Gastroesophageal sphincter (tissue), 4 donors: ENCODE data around the gene SCAF4. TPM values are rescaled to one million over a fixed set of nuclear protein-coding genes. Genes with fewer than 3 reads are reported as not detected.
"Not testable (repeated sequence)": the region's sequence is repeated elsewhere in the genome, so short reads cannot be mapped to it uniquely, and the experiment has no call there.

ENCODE experiments used
- ATAC-seq: fragments of 150-250 bp; one replicate; pipeline ENCODE4 v1.9.1; 2016; ENCODE audit warnings: mild to moderate bottlenecking, moderate library complexity
- H3K27ac ChIP-seq, 4 donors: fragments of 200-600 bp; sonication (generic) in 3 of 4; 1 replicate in 3 of 4; 2 replicates in 1 of 4; pipeline ENCODE4 v1.5.1; 2016 to 2019
- H3K27me3 ChIP-seq: fragments of 200-600 bp; sonication (generic); one replicate; pipeline ENCODE4 v1.5.1; 2019
- H3K36me3 ChIP-seq, 2 donors: fragments of 200-600 bp; sonication (generic); one replicate each; pipeline ENCODE4 v1.5.1; 2019; ENCODE audit warnings: control low read depth in 1 of 2
- H3K4me1 ChIP-seq, 3 donors: fragments of 200-600 bp; sonication (generic); 1 replicate in 2 of 3; 2 replicates in 1 of 3; pipeline ENCODE4 v1.5.1; 2016 to 2019; ENCODE audit warnings: control low read depth in 2 of 3
- H3K4me3 ChIP-seq, 2 donors: fragments of 200-600 bp; sonication (generic); one replicate each; pipeline ENCODE4 v1.5.1; 2019; ENCODE audit warnings: mild to moderate bottlenecking in 1 of 2, moderate library complexity in 1 of 2
- H3K9me3 ChIP-seq, 3 donors: fragments of 200-600 bp; sonication (generic); one replicate each; pipeline ENCODE4 v1.5.1; 2017 to 2019; ENCODE audit warnings: control low read depth in 2 of 3
- CTCF ChIP-seq, 4 experiments: fragments of 200-600 bp in 2 of 4; fragments of 450-650 bp in 2 of 4; sonication (generic) in 1 of 4; IDR thresholded peaks; one replicate each; pipeline ENCODE4 v1.5.1; 2017 to 2019; ENCODE audit warnings: antibody characterized with exemption in 4 of 4, mild to moderate bottlenecking in 2 of 4, moderate library complexity in 2 of 4
- EP300 ChIP-seq: sonication (generic); formaldehyde crosslinking; IDR thresholded peaks from one replicate; pipeline ENCODE4 v1.6.1; 2017; ENCODE audit warnings: antibody characterized with exemption, mild to moderate bottlenecking
- POLR2A ChIP-seq, 2 donors: fragments of 450-650 bp; IDR thresholded peaks; one replicate each; pipeline ENCODE4 v1.6.1; 2017; ENCODE audit warnings: antibody characterized with exemption in 2 of 2, mild to moderate bottlenecking in 2 of 2, moderate library complexity in 1 of 2
- POLR2AphosphoS5 ChIP-seq: sonication (generic); formaldehyde crosslinking; IDR thresholded peaks from one replicate; pipeline ENCODE4 v1.6.1; 2017; ENCODE audit warnings: antibody characterized with exemption
- WGBS, 2 donors: methylation state at CpG; one replicate each; pipeline ENCODE4 v1.1.5; 2018; ENCODE audit warnings: low coverage in 1 of 2; 5-methylcytosine and 5-hydroxymethylcytosine counted together
- total RNA-seq, 4 donors: library from RNA; depleted of rRNA; stranded (reverse); fragments of >200 nt; gene quantifications; one replicate each; pipeline ENCODE4 v1.1.0, GENCODE V29; 2016

SCAF4 gene
- total RNA-seq, 4 donors from 2014 or later: 10.7 to 19.9 (median 16.1) TPM

GRCh38 chr21:31656199-31657095 lies 75.5 kb downstream of the SCAF4 start:
- no peaks in the 10 kb centered on the region for H3K27me3 ChIP-seq
- no peaks in the 10 kb centered on the region for H3K9me3 ChIP-seq
- WGBS, 2 donors: 83 to 88% methylated on average over 5 to 13 of the region's 13 CpGs
- TF ChIP-seq POLR2A (IDR thresholded peaks at IDR 0.05) (no peak), POLR2AphosphoS5 (no peak), EP300 (no peak), CTCF (IDR thresholded peaks at IDR 0.05) (no peak)
- no peak overlapping the region for H3K27ac ChIP-seq
- ATAC-seq: no peak
- H3K4me3 ChIP-seq: no peak overlapping the region
- H3K36me3 ChIP-seq: peaks cover 0 to 3% of the 10 kb centered on the region in 2 donors
- peaks cover 0 to 19% (median 6%) of the 10 kb centered on the region in 3 donors for H3K4me1 ChIP-seq

- not testable (repeated sequence) for H3K27ac ChIP-seq, H3K9me3 ChIP-seq, H3K27me3 ChIP-seq, ATAC-seq, H3K4me3 ChIP-seq, H3K4me1 ChIP-seq, H3K36me3 ChIP-seq
- WGBS, 2 donors: 65 to 76% methylated on average over 8 to 10 of the region's 21 CpGs
Observed at GRCh38 chr21:31654821-31655580, 76.9 kb downstream of the SCAF4 start.

- no peak for ATAC-seq
Observed at GRCh38 chr21:31654340-31654739, 77.6 kb downstream of the SCAF4 start.

GRCh38 chr21:31651491-31651890 lies 80.4 kb downstream of the SCAF4 start:
- no CpG with 5 or more reads among the region's 4 CpGs for WGBS, 2 donors

More at GRCh38 chr21:31654340-31654739, 77.6 kb downstream of the SCAF4 start:
- Histone ChIP-seq H3K36me3 (no peaks in the 10 kb centered on the region), H3K9me3 (no peaks in the 10 kb centered on the region), H3K27ac (no peak overlapping the region), H3K27me3 (no peaks in the 10 kb centered on the region), H3K4me1 (peaks cover 0 to 10% (median 0%) of the 10 kb centered on the region in 3 donors), H3K4me3 (no peak overlapping the region)
- TF ChIP-seq CTCF (IDR thresholded peaks at IDR 0.05) (no peak), POLR2AphosphoS5 (no peak), EP300 (no peak), POLR2A (IDR thresholded peaks at IDR 0.05) (no peak)
- WGBS, 2 donors: 92% methylated on average over 2 of the region's 20 CpGs; no CpG with 5 or more reads in 1 of the 2 donors

GRCh38 chr21:31650930-31651329 lies 81.0 kb downstream of the SCAF4 start:
- Histone ChIP-seq H3K9me3 (no peaks in the 10 kb centered on the region), H3K27ac (no peak overlapping the region), H3K4me3 (no peak overlapping the region), H3K27me3 (no peaks in the 10 kb centered on the region), H3K36me3 (no peaks in the 10 kb centered on the region), H3K4me1 (no peaks in the 10 kb centered on the region)
- no peak for TF ChIP-seq POLR2A (IDR thresholded peaks at IDR 0.05)
- no peak for TF ChIP-seq CTCF (IDR thresholded peaks at IDR 0.05)
- no peak for TF ChIP-seq EP300
- no peak for TF ChIP-seq POLR2AphosphoS5
- 87 to 92% methylated on average over 3 of the region's 3 CpGs for WGBS, 2 donors
- no peak for ATAC-seq

More at GRCh38 chr21:31651491-31651890, 80.4 kb downstream of the SCAF4 start:
- not testable (repeated sequence) for H3K36me3 ChIP-seq, ATAC-seq, H3K4me1 ChIP-seq, H3K27ac ChIP-seq, H3K9me3 ChIP-seq, H3K27me3 ChIP-seq, H3K4me3 ChIP-seq
